Measurements from ENCODE around the gene SESN1.

The SESN1 gene

DNA sequence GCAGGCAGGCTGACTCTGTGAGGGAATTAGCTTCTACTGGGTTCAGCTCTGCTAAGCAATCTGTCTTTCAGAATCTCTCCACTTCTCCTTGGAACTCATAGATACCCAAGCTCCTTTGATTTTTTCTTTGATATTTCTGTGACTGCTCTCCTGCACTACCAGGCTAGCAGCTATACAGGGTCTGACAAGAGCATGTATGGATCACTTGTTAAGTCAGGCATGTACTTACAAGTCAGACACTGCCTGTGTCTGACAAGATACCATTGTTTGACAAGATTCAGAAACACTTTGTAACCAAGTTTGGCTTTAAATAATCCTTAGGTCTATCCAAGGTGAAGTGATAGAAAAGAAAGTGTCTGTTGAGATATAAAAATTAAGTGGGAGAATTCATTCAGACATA lies 79.5 kb downstream of the SESN1 start:
- H3K27ac Mint-ChIP-seq: no peak overlapping the region
- no peaks in the 10 kb centered on the region for H3K9me3 Mint-ChIP-seq
- H3K4me3 Mint-ChIP-seq: no peak overlapping the region
- H3K36me3 Mint-ChIP-seq (ENCODE audit: low read depth): no peaks in the 10 kb centered on the region
- no peak for ATAC-seq
- H3K4me1 Mint-ChIP-seq: peaks cover 58% of the 10 kb centered on the region
- no peak for DNase-seq
- H3K27me3 Mint-ChIP-seq: no peaks in the 10 kb centered on the region

DNA sequence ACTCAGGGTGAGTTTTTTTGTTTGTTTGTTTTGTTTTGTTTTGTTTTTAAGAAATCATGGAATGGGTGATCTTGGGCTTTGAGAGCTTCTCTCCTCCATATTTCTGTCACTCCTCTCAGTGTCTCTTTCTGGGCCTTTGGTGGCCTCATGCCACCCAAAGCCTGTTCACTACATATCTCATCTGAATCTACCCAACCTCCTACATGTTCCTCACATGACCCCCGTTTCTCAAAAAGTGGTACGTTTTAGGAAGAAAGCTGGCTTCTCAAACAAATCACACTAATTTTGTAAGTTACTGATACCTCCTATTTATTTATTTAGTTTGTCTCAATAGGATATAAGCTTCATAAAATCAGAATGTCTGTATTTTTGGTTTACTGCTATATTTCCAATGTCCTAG lies 80.0 kb downstream of the SESN1 start:
- peak overlapping the region; percentile 77 for H3K27ac Mint-ChIP-seq
- H3K27me3 Mint-ChIP-seq: no peaks in the 10 kb centered on the region
- no peaks in the 10 kb centered on the region for H3K9me3 Mint-ChIP-seq
- peaks cover 57% of the 10 kb centered on the region for H3K4me1 Mint-ChIP-seq
- DNase-seq: no peak
- ATAC-seq: no peak
- H3K4me3 Mint-ChIP-seq: no peak overlapping the region
- H3K36me3 Mint-ChIP-seq (ENCODE audit: low read depth): no peaks in the 10 kb centered on the region

DNA sequence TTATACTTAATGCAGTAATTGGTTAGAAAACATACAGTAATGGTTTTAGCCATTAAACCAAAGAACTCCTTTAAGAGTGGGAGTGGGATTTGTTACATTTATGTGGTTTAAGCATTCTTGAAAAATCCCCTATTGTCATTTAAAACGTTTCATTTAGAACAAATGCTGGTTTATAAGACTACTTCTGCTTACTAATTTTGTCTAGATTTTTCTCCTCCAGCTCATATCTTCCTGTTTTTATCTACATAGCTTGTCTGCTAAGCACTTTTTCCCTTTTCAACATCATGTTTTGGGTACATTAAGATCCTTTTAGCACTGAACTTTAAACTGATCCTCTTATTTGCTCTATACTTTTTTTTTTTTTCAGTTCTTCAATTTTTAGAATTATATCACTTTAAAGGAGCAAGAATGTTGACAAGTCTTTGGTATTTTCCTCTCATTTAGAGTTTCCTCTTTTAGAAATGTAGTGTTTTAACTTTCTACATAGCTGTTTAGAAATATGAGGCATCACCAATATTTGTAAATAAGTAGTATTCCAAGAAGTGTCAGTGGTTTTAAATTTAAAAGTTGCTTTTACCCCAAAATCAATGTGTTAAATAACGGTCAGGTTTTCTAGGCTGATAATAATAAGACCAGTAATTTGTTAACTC lies 80.9 kb downstream of the SESN1 start:
- ATAC-seq (no peak), DNase-seq (no peak)
- Mint-ChIP-seq H3K27ac (no peak overlapping the region), H3K9me3 (no peaks in the 10 kb centered on the region), H3K27me3 (no peaks in the 10 kb centered on the region), H3K4me1 (peaks cover 51% of the 10 kb centered on the region), H3K36me3 (ENCODE audit: low read depth) (no peaks in the 10 kb centered on the region), H3K4me3 (peak overlapping the region; percentile 8)

DNA sequence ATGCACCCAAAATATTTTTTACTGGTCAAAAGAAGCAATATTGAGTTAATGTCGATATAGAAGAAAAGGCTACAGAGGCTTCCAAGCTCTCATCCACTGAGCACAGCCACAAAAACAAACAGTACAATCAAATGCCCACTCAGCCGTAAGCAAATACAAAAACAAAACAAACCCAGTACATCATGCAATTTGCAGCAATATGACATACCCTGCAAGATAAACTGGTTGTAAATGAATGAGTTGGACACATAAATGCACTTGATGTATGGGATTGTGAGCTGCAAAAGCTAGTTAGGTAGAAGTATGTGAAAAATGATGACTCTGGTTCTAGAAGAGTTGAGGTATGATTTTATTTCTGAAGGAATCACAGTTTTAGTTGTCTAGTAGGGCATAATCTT lies 83.9 kb downstream of the SESN1 start:
- Mint-ChIP-seq H3K4me3 (peak overlapping the region; percentile 92), H3K36me3 (ENCODE audit: low read depth) (no peaks in the 10 kb centered on the region), H3K27ac (peak overlapping the region; percentile 22), H3K4me1 (peaks cover 70% of the 10 kb centered on the region), H3K27me3 (no peaks in the 10 kb centered on the region), H3K9me3 (no peaks in the 10 kb centered on the region)
- DNase-seq: no peak
- no peak for ATAC-seq

DNA sequence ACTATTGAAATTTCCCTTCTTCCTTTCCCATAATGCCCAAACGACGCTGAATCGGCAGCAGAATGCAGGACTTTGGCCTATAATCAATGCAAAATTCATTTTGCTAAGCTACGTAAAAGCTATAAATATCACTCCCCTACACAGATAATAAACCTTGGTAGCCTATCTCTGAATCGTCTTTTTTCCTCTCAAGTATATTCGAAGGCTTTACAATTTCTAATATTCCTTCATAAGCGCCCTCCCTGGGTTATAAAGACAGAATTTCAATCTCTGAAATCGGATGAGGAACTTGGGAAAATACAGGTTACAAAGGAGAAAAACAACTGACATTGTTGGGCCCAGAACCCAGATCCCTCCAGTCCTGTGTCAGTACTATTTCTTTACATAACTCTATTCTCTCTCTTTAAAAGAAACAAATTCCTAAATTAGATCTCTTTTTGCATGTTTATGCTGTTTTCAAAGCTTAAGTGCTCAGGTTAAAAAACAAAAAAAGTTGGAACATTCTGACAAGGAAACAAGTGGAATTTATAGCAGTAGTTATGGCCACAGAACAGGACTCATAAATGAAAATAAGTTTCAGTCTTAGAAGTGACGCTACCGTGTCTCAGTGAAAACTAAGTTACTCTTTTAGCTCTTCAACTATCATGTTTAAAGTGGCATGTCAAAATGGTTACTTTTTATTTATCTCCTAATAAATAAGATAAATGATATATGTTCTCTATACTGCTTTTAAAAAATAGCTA lies 84.5 kb downstream of the SESN1 start:
- H3K36me3 Mint-ChIP-seq (ENCODE audit: low read depth): no peaks in the 10 kb centered on the region
- peaks cover 66% of the 10 kb centered on the region for H3K4me1 Mint-ChIP-seq

DNA sequence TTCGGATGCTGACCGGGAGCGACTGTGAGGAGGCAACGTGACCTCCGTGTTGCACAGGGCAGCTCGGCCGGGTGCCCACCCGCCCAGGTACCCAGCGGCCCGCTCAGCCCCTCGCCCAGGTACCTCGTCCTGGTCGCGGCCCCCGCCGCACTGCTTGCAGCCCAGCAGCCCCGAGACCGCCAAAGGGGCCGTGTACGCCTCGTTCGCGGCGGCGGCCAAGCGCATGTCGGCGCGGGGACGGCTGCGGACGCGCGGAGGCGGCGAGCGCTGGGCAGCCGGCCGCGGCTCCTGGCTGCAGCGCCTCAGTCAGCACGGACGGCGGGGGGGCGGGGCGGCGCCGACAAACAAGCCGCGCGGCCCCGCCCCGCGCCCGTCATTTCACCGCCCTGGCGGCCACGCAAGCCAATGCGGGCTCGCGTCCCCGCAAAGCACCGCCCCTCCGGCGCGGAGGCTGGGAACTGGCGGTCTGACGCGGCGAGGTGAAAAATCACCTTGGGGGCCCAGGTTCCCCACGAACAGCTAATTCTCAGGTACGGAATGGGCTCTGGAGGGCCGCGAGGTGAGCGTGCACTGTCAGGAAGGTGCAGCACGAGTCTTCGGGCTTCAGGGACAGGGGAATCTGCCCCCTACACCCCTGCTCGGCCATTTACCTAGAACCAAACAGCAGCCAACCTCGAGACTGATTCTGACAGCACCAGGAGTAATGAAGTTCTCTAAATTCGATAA lies 85.2 kb downstream of the SESN1 start:
- peak; percentile 95 for ATAC-seq
- Mint-ChIP-seq H3K27me3 (no peaks in the 10 kb centered on the region), H3K4me3 (peak overlapping the region; percentile 92), H3K36me3 (ENCODE audit: low read depth) (no peaks in the 10 kb centered on the region), H3K4me1 (peaks cover 68% of the 10 kb centered on the region), H3K27ac (peak overlapping the region; percentile 93), H3K9me3 (no peaks in the 10 kb centered on the region)
- DNase-seq: peak; percentile 93

More for the DNA sequence above, 84.5 kb downstream of the SESN1 start:
- Mint-ChIP-seq H3K27me3 (no peaks in the 10 kb centered on the region), H3K27ac (peak overlapping the region; percentile 93), H3K4me3 (peak overlapping the region; percentile 92), H3K9me3 (no peaks in the 10 kb centered on the region)
- ATAC-seq: no peak
- no peak for DNase-seq

DNA sequence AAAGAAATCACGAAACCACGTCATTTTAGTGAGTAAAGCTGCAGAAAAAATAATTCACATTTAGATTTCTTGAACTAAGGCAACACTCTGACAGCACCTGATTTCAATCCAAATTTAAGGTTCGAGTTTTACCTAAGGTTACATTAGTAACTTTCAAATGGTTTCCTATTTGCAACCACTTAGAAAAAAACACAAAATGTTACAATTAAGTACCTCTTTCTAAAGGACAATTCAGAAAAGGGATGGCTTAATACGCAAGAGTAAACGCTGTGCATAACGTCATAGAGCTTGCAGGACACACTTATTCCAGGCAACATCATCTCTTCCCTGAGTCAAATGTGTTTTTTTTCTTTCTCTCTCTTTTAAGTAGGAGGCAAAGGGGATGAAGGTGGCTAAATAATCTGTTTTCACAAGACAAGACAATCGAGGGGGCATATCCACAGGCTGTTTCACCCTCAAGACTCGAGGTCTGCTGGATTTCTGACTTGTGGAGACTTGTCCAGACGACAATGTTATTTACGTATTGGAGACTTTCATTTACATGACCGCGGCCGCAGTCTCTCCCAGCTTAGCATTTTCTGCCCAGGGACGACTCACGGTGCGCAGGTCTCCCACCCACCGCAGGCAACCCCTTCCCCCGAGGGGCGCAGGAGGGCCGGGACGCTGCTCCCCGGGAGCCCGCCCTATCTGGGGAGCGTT lies 86.0 kb downstream of the SESN1 start:
- ATAC-seq: peak; percentile 47
- DNase-seq: peak; percentile 25
- Mint-ChIP-seq H3K4me3 (peak overlapping the region; percentile 83), H3K27ac (peak overlapping the region; percentile 68), H3K36me3 (ENCODE audit: low read depth) (no peaks in the 10 kb centered on the region), H3K27me3 (no peaks in the 10 kb centered on the region), H3K9me3 (no peaks in the 10 kb centered on the region), H3K4me1 (peaks cover 64% of the 10 kb centered on the region)

DNA sequence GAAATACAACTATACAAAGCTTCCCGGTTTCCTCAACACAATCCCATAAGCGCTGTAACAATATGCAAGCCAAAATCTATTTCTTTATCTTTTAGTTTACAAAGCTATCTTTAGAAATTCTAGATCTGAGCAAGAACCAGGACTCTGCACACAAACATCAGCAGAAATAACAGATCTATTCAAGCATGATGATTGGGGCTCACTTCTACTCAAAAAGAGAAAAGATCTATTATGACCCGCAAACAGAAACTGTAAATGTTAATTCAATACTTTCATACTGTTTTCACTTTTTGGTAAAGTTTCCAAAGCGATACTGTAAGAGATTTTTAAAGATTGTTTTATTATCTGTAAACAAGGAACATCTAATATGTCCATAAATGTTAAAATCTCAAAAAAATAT lies 86.6 kb downstream of the SESN1 start:
- DNase-seq (no peak), ATAC-seq (no peak)
- peak overlapping the region; percentile 60 for H3K27ac Mint-ChIP-seq
- no peaks in the 10 kb centered on the region for H3K27me3 Mint-ChIP-seq
- no peaks in the 10 kb centered on the region for H3K36me3 Mint-ChIP-seq (ENCODE audit: low read depth)
- no peaks in the 10 kb centered on the region for H3K9me3 Mint-ChIP-seq
- H3K4me1 Mint-ChIP-seq: peaks cover 62% of the 10 kb centered on the region
- peak overlapping the region; percentile 83 for H3K4me3 Mint-ChIP-seq

DNA sequence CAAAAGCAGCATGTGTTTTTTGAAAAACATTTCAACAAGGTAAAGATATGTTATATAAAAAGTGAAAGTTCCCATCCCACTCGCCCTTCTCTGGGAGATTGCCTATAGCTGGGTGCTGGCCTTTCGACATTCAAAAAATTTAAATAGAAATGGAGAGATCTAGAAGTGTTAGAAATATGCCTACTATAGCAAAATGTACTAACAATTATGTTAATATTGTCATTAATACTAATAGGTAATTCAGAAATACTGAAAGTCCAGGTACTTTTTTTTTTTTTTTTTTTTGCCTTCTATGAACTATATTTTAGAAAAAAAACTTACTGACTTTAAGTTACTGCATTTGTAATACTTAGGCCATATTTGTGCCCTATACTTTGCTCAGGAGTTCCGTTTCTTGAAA lies 87.1 kb downstream of the SESN1 start:
- Mint-ChIP-seq H3K9me3 (no peaks in the 10 kb centered on the region), H3K36me3 (ENCODE audit: low read depth) (no peaks in the 10 kb centered on the region), H3K4me3 (peak overlapping the region; percentile 83), H3K4me1 (peaks cover 59% of the 10 kb centered on the region), H3K27ac (peak overlapping the region; percentile 60), H3K27me3 (no peaks in the 10 kb centered on the region)
- no peak for ATAC-seq
- no peak for DNase-seq

DNA sequence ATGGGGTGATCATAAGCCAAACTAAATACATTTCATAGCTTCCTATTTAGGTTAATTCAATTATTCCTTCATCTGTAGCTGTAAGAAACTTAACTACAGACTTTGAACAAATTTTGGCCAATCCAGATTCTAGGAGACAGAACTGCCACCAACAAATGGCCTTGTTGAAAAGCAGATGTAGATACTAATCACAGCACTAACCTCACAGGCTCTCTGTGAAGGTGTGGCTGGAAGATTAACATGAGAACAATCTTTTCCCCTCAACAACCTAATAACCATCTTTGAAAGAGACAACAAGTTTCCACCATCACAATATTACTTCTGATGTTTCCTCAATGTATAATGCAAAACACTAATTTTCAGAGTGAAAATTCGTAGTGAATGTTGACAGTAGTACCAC lies 87.8 kb downstream of the SESN1 start:
- H3K27ac Mint-ChIP-seq: no peak overlapping the region

DNA sequence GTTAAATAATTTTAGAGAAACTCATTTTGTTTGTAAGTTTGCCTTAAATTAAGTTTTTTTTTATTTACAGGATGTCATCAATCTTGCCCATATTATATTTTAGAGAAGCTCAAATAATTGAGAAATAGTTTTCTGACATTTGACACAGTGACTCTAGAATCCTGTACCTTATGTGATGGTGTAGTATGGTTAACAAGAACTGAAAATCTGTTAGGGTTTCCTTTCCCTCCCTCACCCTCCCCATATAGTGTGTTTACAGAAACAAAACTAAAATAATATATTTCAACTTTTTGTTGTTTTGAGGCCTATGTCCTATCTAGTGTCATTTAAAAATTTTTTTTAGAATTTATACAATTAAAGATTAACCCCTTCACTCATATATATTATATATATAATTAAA lies 91.8 kb downstream of the SESN1 start:
- ATAC-seq (no peak), DNase-seq (no peak)
- H3K4me1 Mint-ChIP-seq: peaks cover 41% of the 10 kb centered on the region
- no peaks in the 10 kb centered on the region for H3K27me3 Mint-ChIP-seq
- no peak overlapping the region for H3K27ac Mint-ChIP-seq
- H3K4me3 Mint-ChIP-seq: no peak overlapping the region
- H3K36me3 Mint-ChIP-seq (ENCODE audit: low read depth): peaks cover 4% of the 10 kb centered on the region
- no peaks in the 10 kb centered on the region for H3K9me3 Mint-ChIP-seq

More for the DNA sequence above, 87.8 kb downstream of the SESN1 start:
- ATAC-seq (no peak), DNase-seq (no peak)
- Mint-ChIP-seq H3K4me1 (peaks cover 59% of the 10 kb centered on the region), H3K9me3 (no peaks in the 10 kb centered on the region), H3K36me3 (ENCODE audit: low read depth) (no peaks in the 10 kb centered on the region), H3K4me3 (peak overlapping the region; percentile 83), H3K27me3 (no peaks in the 10 kb centered on the region)

DNA sequence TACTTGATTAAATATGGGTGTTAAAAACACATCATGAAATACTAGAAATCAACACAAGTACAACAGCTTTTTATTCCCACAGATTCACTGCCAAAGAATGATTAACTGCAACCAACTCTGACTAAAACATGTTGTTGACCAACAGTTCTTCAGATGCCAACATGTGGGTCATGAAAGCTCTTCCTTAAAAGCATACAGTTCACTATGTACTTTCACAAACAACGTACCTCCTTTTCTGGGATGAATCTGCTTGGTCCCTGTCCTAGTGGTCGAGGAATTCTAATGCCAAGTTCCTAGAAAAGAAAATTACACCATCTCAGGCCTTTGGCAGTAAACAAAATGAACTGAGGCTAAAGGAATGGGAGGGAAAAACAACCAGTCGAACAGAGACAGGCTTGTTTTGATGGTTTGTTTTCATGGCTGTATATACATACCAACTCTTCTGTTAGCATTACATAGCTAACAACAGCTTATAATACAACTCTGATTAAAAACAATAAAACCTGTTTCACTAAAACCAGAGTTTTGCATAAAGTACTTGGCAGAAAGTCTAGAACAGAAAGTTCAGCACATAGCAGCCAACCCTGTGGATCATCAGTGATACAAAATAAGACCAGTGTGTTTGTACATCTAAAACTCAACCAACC lies 92.5 kb downstream of the SESN1 start:
- no peak overlapping the region for H3K27ac Mint-ChIP-seq
- peaks cover 4% of the 10 kb centered on the region for H3K36me3 Mint-ChIP-seq (ENCODE audit: low read depth)
- no peaks in the 10 kb centered on the region for H3K27me3 Mint-ChIP-seq
- ATAC-seq (no peak), DNase-seq (no peak)
- H3K9me3 Mint-ChIP-seq: no peaks in the 10 kb centered on the region
- no peak overlapping the region for H3K4me3 Mint-ChIP-seq
- H3K4me1 Mint-ChIP-seq: peaks cover 35% of the 10 kb centered on the region

DNA sequence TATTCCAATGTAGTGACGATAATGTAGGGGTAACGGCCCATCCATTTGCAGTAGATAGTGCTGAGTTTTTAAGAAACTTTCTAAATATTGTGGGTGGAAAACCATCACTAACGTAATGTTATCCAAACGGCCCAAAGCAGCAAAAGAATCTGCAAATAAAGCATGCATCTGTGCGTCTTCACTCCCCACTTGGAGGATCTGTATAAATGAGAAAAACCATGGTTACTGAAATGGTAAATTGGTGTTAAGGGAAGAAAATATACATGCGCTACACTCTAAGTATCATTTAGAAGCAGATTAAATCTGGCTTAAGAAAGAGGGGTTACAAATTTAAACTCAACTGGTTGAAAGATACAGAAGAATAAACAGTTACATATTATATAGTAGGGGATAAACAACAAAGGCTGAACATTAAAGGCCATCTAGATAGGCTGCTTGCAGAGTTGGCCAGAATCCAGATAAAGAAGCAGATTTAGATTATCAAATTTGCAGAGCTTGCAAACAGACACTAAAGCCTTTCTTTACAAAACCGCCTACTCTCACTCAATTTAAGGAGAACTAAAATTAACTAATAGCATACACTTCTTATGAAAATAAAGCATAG lies 93.3 kb downstream of the SESN1 start:
- Mint-ChIP-seq H3K27ac (no peak overlapping the region), H3K9me3 (no peaks in the 10 kb centered on the region), H3K4me1 (peaks cover 27% of the 10 kb centered on the region), H3K4me3 (no peak overlapping the region), H3K27me3 (no peaks in the 10 kb centered on the region), H3K36me3 (ENCODE audit: low read depth) (peaks cover 4% of the 10 kb centered on the region)
- DNase-seq (no peak), ATAC-seq (no peak)

DNA sequence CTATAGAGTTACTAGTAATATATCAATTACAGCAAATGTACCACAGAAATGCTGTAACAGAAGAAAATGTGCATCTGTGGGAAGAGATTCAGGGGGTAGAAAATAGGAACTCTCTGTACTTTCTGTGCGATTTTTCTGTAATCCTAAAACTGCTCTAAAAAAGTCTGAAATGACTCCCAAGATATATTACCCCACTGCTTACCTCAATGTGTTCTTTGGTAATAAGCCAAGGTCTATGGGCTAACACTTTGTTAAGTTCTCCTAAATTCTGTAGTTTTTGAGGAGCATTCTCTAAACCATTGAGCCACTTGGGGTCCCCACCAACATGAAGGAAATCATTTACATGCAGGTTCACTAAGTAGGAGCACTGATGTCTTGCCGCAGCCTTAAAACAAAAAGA lies 94.4 kb downstream of the SESN1 start:
- Mint-ChIP-seq H3K27ac (no peak overlapping the region), H3K36me3 (ENCODE audit: low read depth) (peaks cover 4% of the 10 kb centered on the region), H3K4me3 (no peak overlapping the region), H3K4me1 (peaks cover 22% of the 10 kb centered on the region), H3K27me3 (no peaks in the 10 kb centered on the region), H3K9me3 (no peaks in the 10 kb centered on the region)
- DNase-seq: no peak
- no peak for ATAC-seq
